ENCODE results near the gene ARID5A. TPM values are rescaled to one million over a fixed set of nuclear protein-coding genes. Genes with fewer than 3 reads are reported as not detected.

ARID5A gene
- total and polyA plus RNA-seq, 4 donors, result 12.5 to 61.9 (median 28.4) TPM

- no peaks in the 10 kb centered on the region for H3K27me3 ChIP-seq (ENCODE audit: control insufficient read depth in 3 of 3, insufficient read depth in 3 of 3, low read length in 2 of 3)
- TF ChIP-seq, protein P1, sequence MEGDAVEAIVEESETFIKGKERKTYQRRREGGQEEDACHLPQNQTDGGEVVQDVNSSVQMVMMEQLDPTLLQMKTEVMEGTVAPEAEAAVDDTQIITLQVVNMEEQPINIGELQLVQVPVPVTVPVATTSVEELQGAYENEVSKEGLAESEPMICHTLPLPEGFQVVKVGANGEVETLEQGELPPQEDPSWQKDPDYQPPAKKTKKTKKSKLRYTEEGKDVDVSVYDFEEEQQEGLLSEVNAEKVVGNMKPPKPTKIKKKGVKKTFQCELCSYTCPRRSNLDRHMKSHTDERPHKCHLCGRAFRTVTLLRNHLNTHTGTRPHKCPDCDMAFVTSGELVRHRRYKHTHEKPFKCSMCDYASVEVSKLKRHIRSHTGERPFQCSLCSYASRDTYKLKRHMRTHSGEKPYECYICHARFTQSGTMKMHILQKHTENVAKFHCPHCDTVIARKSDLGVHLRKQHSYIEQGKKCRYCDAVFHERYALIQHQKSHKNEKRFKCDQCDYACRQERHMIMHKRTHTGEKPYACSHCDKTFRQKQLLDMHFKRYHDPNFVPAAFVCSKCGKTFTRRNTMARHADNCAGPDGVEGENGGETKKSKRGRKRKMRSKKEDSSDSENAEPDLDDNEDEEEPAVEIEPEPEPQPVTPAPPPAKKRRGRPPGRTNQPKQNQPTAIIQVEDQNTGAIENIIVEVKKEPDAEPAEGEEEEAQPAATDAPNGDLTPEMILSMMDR (IDR thresholded peaks at IDR 0.05; ENCODE audit: control extremely low read depth, extremely low read depth), result no peak
- ATAC-seq (ENCODE audit: insufficient read depth, low FRiP score) (no peak), DNase-seq (no peak)
- no peak overlapping the region for H3K4me3 ChIP-seq
- H3K27ac ChIP-seq (ENCODE audit: low read depth in 1 of 2, low read length in 1 of 2), result peak overlapping the region; percentile 57 to 84
- H3K36me3 ChIP-seq (ENCODE audit: control insufficient read depth in 4 of 4, insufficient read depth in 4 of 4, low read length in 4 of 4), result no peaks in the 10 kb centered on the region
- H3K4me1 ChIP-seq (ENCODE audit: control insufficient read depth in 5 of 5, insufficient read depth in 5 of 5, low read length in 5 of 5), result peaks cover 23 to 50% (median 30%) of the 10 kb centered on the region in 5 donors
- no peaks in the 10 kb centered on the region for H3K9me3 ChIP-seq (ENCODE audit: control insufficient read depth in 4 of 4, insufficient read depth in 3 of 4, low read length in 3 of 4)
- 92 to 93% methylated on average over 9 of the region's 9 CpGs for WGBS, 2 donors
- H3K9ac ChIP-seq (ENCODE audit: insufficient read depth in 1 of 2, low read length in 2 of 2), result no peak overlapping the region
These were observed 7.0 kb upstream of the ARID5A start for GRCh38 chr2:96529376-96530143.

DNA sequence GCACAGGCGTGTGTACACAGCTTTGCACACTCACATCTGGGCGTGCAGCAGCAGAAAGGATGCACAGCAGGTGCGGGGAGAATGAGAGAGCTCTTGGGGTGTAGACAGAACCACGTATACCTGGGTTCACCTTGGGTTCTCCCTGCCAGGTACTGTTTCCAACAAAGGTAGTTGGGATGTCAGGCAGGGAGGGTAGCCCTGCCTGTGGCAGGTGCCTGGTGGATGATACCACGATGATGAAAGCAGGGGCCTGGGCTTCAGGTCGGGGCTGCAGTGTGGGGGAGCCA lies 6.5 kb upstream of the ARID5A start:
- Histone ChIP-seq H3K4me3 (no peak overlapping the region), H3K4me1 (ENCODE audit: control insufficient read depth in 5 of 5, insufficient read depth in 5 of 5, low read length in 5 of 5) (peaks cover 23 to 50% (median 32%) of the 10 kb centered on the region in 5 donors), H3K9me3 (ENCODE audit: control insufficient read depth in 4 of 4, insufficient read depth in 3 of 4, low read length in 3 of 4) (no peaks in the 10 kb centered on the region), H3K36me3 (ENCODE audit: control insufficient read depth in 4 of 4, insufficient read depth in 4 of 4, low read length in 4 of 4) (no peaks in the 10 kb centered on the region), H3K9ac (ENCODE audit: insufficient read depth in 1 of 2, low read length in 2 of 2) (no peak overlapping the region), H3K27me3 (ENCODE audit: control insufficient read depth in 3 of 3, insufficient read depth in 3 of 3, low read length in 2 of 3) (no peaks in the 10 kb centered on the region), H3K27ac (ENCODE audit: low read depth in 1 of 2, low read length in 1 of 2) (peak overlapping the region in 1 of 2 donors; percentile 13)
- WGBS, 2 donors, result 87% methylated on average over 6 of the region's 6 CpGs
- TF ChIP-seq, protein P1 (IDR thresholded peaks at IDR 0.05; ENCODE audit: control extremely low read depth, extremely low read depth), result no peak
- no peak for ATAC-seq (ENCODE audit: insufficient read depth, low FRiP score)
- DNase-seq, result no peak

DNA sequence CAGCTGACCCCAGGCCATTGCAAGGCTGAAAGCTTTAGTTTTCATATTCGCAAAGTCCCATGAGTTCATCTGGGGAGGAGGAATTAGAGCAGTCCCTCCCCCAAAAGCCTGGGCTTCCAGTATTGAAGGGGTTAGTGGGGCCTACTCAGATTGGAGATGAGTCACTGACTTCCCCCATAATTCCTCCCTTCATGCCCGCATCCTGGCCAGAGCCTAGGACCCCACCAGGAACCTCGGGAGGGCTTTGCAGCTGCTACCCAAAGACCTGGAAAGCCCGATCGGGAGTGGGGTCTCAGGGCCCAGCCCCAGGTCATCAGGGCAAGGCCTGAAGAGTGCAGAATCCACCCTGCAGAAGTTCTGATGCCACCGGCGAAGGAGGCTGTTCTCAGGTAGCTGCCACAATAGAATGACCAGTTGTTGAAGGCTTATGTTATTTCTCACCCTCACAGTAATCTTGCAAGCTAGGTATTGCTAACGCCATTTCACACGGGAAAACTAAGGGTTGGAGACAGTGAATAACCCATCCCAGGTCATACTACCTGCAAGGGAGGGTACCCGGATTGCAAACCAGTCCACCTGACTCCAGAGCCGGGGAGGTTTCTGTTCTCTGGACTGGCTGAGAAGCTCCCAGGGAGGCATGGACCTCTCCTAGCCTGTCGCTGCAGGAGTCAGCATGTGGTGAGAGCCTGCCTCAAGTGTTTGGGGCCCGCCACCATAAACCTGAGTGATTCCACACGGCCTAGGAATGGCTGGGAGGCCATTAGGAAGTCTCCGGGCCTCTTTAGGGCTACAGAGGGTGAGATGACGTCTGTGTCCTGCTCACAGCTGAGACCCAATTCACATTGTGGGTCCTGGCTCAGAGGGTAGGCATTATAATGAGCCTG lies 5.8 kb upstream of the ARID5A start:
- Histone ChIP-seq H3K4me1 (ENCODE audit: control insufficient read depth in 5 of 5, insufficient read depth in 5 of 5, low read length in 5 of 5) (peaks cover 23 to 50% (median 32%) of the 10 kb centered on the region in 5 donors), H3K9me3 (ENCODE audit: control insufficient read depth in 4 of 4, insufficient read depth in 3 of 4, low read length in 3 of 4) (no peaks in the 10 kb centered on the region), H3K36me3 (ENCODE audit: control insufficient read depth in 4 of 4, insufficient read depth in 4 of 4, low read length in 4 of 4) (no peaks in the 10 kb centered on the region), H3K27me3 (ENCODE audit: control insufficient read depth in 3 of 3, insufficient read depth in 3 of 3, low read length in 2 of 3) (no peaks in the 10 kb centered on the region), H3K27ac (ENCODE audit: low read depth in 1 of 2, low read length in 1 of 2) (peak overlapping the region; percentile 11 to 64), H3K4me3 (no peak overlapping the region), H3K9ac (ENCODE audit: insufficient read depth in 1 of 2, low read length in 2 of 2) (no peak overlapping the region)
- DNase-seq (no peak), ATAC-seq (ENCODE audit: insufficient read depth, low FRiP score) (no peak)
- TF ChIP-seq, protein P1 (IDR thresholded peaks at IDR 0.05; ENCODE audit: control extremely low read depth, extremely low read depth), result no peak
- WGBS, 2 donors, result 85 to 89% methylated on average over 16 of the region's 16 CpGs
